A673 (cell line): ENCODE data around the gene PPM1N. TPM values are rescaled to one million over a fixed set of nuclear protein-coding genes. Genes with fewer than 3 reads are reported as not detected.
A peak's percentile ranks its signal among the peaks of the same experiment; 100 is the strongest.

ENCODE experiments used
- BruUV-seq: library from RNA; stranded (reverse); fragments of 400-500 nt; replicated peaks from 2 replicates; lab custom pipeline; 2021; lab: Mats Ljungman, UMichigan
- CTCF ChIA-PET: fragments of 300-600 bp; sonication (Branson Sonifier 250); formaldehyde crosslinking; loops from one replicate; lab custom pipeline; 2022; ENCODE audit warnings: antibody characterized with exemption; lab: Charles Lee
- POLR2A ChIA-PET: fragments of 300-600 bp; sonication (Branson Sonifier 250); formaldehyde crosslinking; loops from one replicate; lab custom pipeline; 2022; ENCODE audit warnings: antibody characterized with exemption; ENCODE audit not compliant: low non-redundant PET; lab: Charles Lee
- DNase-seq: peaks from one replicate; pipeline ENCODE4 v3.0.0-alpha.2; 2015; ENCODE audit warnings: low spot score
- H3K27ac ChIP-seq: fragments of 200-600 bp; sonication (generic); 2 replicates; pipeline ENCODE4 v1.5.1; 2016; ENCODE audit warnings: mixed run types, low read depth, mild to moderate bottlenecking, mixed read lengths, antibody characterized with exemption, low read length; ENCODE audit not compliant: poor library complexity, severe bottlenecking
- H3K27me3 ChIP-seq: fragments of 200-600 bp; sonication (generic); replicated peaks from 2 replicates; pipeline ENCODE4 v1.6.1; 2017; ENCODE audit warnings: mixed run types, low read depth, mild to moderate bottlenecking, mixed read lengths, antibody characterized with exemption, low read length; ENCODE audit not compliant: insufficient read depth, poor library complexity
- H3K36me3 ChIP-seq: fragments of 200-600 bp; sonication (generic); 2 replicates; pipeline ENCODE4 v1.6.1; 2016; ENCODE audit warnings: mixed run types, mild to moderate bottlenecking, mixed read lengths, antibody characterized with exemption, low read length; ENCODE audit not compliant: insufficient read depth, poor library complexity, severe bottlenecking
- H3K4me1 ChIP-seq: fragments of 200-600 bp; sonication (generic); 2 replicates; pipeline ENCODE4 v1.6.1; 2017; ENCODE audit warnings: mixed run types, mild to moderate bottlenecking, mixed read lengths, antibody characterized with exemption, low read length; ENCODE audit not compliant: insufficient read depth, poor library complexity, severe bottlenecking
- H3K4me3 ChIP-seq: fragments of 200-600 bp; sonication (generic); 2 replicates; pipeline ENCODE4 v1.5.1; 2016; ENCODE audit warnings: low read depth, mixed run types, mild to moderate bottlenecking, mixed read lengths, low read length; ENCODE audit not compliant: poor library complexity, severe bottlenecking
- H3K9me3 ChIP-seq: fragments of 200-600 bp; sonication (generic); 2 replicates; pipeline ENCODE4 v1.6.1; 2016; ENCODE audit warnings: mixed run types, low read depth, mild to moderate bottlenecking, mixed read lengths, antibody characterized with exemption, low read length; ENCODE audit not compliant: poor library complexity, severe bottlenecking
- CTCF ChIP-seq: fragments of 300-800, 200-600 bp; sonication (generic); conservative IDR thresholded peaks from 2 replicates; pipeline ENCODE4 v1.5.1; 2017; ENCODE audit warnings: low read depth, mild to moderate bottlenecking, antibody characterized with exemption, low read length, moderate library complexity, mixed read lengths
- EZH2 ChIP-seq: fragments of 200-600 bp; sonication (generic); IDR thresholded peaks from 2 replicates; pipeline ENCODE4 v1.6.1; 2017; ENCODE audit warnings: borderline replicate concordance, low read depth, mild to moderate bottlenecking, mixed read lengths, antibody characterized with exemption, low read length; ENCODE audit not compliant: poor library complexity, severe bottlenecking
- intact Hi-C: fragments of 100-400 bp; cut with micrococcal nuclease; formaldehyde crosslinking; loops from one replicate; pipeline ENCODE4 v1.10.0; 2022; ENCODE audit not compliant: unreplicated experiment
- total RNA-seq: library from RNA; stranded (reverse); gene quantifications from 2 replicates; pipeline ENCODE4 v1.2.3, GENCODE V29; 2021

Gene PPM1N
- total RNA-seq, 1 experiment from 2014 or later, result 0.80 TPM

DNA sequence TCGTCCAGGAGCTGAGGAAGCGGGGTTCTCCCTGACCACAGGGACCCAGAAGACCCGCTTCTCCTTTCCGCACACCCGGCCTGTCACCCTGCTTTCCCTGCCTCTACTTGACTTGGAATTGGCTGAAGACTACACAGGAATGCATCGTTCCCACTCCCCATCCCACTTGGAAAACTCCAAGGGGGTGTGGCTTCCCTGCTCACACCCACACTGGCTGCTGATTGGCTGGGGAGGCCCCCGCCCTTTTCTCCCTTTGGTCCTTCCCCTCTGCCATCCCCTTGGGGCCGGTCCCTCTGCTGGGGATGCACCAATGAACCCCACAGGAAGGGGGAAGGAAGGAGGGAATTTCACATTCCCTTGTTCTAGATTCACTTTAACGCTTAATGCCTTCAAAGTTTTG is 27.9 kb downstream of the PPM1N start:
- POLR2A ChIA-PET, result no interaction called here
- Histone ChIP-seq H3K36me3 (peaks cover 27% of the 10 kb centered on the region), H3K27me3 (no peaks in the 10 kb centered on the region), H3K4me1 (peaks cover 7% of the 10 kb centered on the region), H3K27ac (no peak overlapping the region), H3K4me3 (no peak overlapping the region), H3K9me3 (peaks cover 2% of the 10 kb centered on the region)
- no peak for TF ChIP-seq CTCF
- TF ChIP-seq EZH2, result no peak
- intact Hi-C loops, result no loop called here
- peak; percentile 91 for DNase-seq
- CTCF ChIA-PET, result interaction anchor here (0.8 kb wide), 1 partner anchor 32 kb away, joined by 3 read pairs; no protein-coding TSS in a partner anchor
- no TSS peak for BruUV-seq

- Histone ChIP-seq H3K27me3 (no peaks in the 10 kb centered on the region), H3K27ac (no peak overlapping the region), H3K4me3 (no peak overlapping the region), H3K4me1 (peaks cover 7% of the 10 kb centered on the region), H3K36me3 (peaks cover 26% of the 10 kb centered on the region), H3K9me3 (peaks cover 9% of the 10 kb centered on the region)
- intact Hi-C loops, result no loop called here
- no TSS peak for BruUV-seq
- DNase-seq, result no peak
- ChIA-PET CTCF (interaction anchor here (0.6 to 0.8 kb wide), 2 partner anchors 70 to 103 kb away, joined by 3 to 6 read pairs; no protein-coding TSS in a partner anchor), POLR2A (no interaction called here)
- no peak for TF ChIP-seq EZH2
- TF ChIP-seq CTCF, result no peak
Measured at GRCh38 chr19:45526971-45527370, 28.7 kb downstream of the PPM1N start.

DNA sequence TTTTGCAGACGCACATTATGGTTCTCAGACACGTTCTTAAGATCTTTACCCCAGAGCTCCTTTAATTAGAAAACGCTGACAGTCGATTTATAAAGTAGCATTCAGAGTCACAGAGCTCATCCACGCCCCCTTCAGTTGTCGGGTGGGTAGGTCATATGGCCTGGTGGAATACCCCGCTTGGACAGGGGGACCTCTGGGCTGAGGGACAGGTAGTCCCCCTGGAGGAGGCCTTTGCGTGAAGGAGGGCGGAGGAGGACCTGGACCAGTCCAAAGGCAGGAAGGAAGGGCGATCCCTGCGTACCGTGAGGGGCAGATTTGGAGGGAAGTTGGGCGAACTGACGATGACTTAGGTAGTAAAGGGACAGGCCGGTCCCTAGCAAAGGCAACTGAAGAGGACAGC is 29.5 kb downstream of the PPM1N start:
- H3K36me3 ChIP-seq, result peaks cover 23% of the 10 kb centered on the region
- peaks cover 9% of the 10 kb centered on the region for H3K9me3 ChIP-seq
- peaks cover 7% of the 10 kb centered on the region for H3K4me1 ChIP-seq
- TF ChIP-seq EZH2, result no peak
- TF ChIP-seq CTCF, result no peak
- intact Hi-C loops, result no loop called here
- CTCF ChIA-PET, result interaction anchor here (0.6 to 0.8 kb wide), 2 partner anchors 70 to 103 kb away, joined by 3 to 6 read pairs; no protein-coding TSS in a partner anchor
- H3K27me3 ChIP-seq, result no peaks in the 10 kb centered on the region
- no peak overlapping the region for H3K4me3 ChIP-seq
- BruUV-seq, result no TSS peak
- no peak overlapping the region for H3K27ac ChIP-seq
- POLR2A ChIA-PET, result interaction anchor here (0.6 kb wide), 1 partner anchor 150 kb away, joined by 3 read pairs; no protein-coding TSS in a partner anchor
- peak; percentile 20 for DNase-seq
